ENCODE data around the gene TBX21. TPM values are rescaled to one million over a fixed set of nuclear protein-coding genes. Genes with fewer than 3 reads are reported as not detected.

Gene TBX21
- total and polyA plus RNA-seq, 10 of the 15 experiments (the other 5 are each of a cell fraction or from before 2014, with no cell fraction given): 0.63 to 9.6 (median 5.0) TPM

DNA sequence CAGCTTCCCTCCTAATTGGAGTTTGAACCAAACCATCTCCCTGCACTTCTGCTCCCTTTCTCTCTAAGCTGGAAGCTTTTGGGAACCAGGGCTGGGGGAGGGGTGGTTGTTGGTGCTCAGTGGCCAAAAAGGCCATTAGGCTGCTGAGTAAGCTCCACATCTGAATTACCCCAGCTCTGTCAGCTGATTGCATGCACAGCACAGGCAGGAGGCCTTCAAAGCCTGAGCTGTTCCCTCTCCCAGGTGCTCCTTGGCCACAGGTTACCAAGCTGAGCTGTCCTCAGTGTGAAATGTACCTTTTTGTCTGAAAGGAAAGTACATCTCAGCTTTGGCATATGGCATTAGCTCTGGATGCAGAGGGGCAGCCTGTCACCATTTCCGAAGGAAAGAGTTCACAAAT, 45.3 kb upstream of the TBX21 start:
- Histone ChIP-seq H3K27ac (ENCODE audit: control insufficient read depth, insufficient read depth) (no peak overlapping the region), H3K27me3 (replicated peaks in 1 of 2; ENCODE audit: control insufficient read depth in 2 of 2, insufficient read depth in 2 of 2, low read length in 1 of 2) (no peaks in the 10 kb centered on the region), H4K20me1 (ENCODE audit: control insufficient read depth, insufficient read depth) (no peaks in the 10 kb centered on the region; the same call in 1 of the 2 replicates), H3K4me2 (ENCODE audit: control insufficient read depth, insufficient read depth) (no peak overlapping the region), H3K36me3 (ENCODE audit: control insufficient read depth in 2 of 2, insufficient read depth in 2 of 2, low read length in 1 of 2) (peaks cover 6 to 14% of the 10 kb centered on the region in 2 experiments), H3K9me3 (replicated peaks; ENCODE audit: control insufficient read depth, insufficient read depth, low read length) (no peaks in the 10 kb centered on the region), H2AFZ (ENCODE audit: control insufficient read depth, low read depth, low read length) (no peak overlapping the region), H3K79me2 (ENCODE audit: control insufficient read depth, insufficient read depth, low read length) (no peaks in the 10 kb centered on the region), H3K4me1 (ENCODE audit: control insufficient read depth, insufficient read depth, low read length) (peaks cover 3% of the 10 kb centered on the region), H3K4me3 (no peak overlapping the region), H3K9ac (ENCODE audit: control insufficient read depth, insufficient read depth, low read length) (no peak overlapping the region)
- ChIA-PET SMC1A (ENCODE audit: uncharacterized antibody, unreplicated experiment) (interaction anchor here (0.7 to 1.6 kb wide), 5 partner anchors 9 to 144 kb away, joined by 3 to 8 read pairs (median 4); partner anchors contain the start of genes LRRC46 and MRPL10), POLR2A (interaction anchor here (1.7 kb wide), 1 partner anchor 38 kb away, joined by 5 read pairs; the partner anchor contains the start of gene KPNB1), CTCF (interaction anchor here (1.1 to 1.8 kb wide), 3 partner anchors 10 to 115 kb away, joined by 3 to 5 read pairs (median 3); no protein-coding TSS in a partner anchor), RAD21 (ENCODE audit: unreplicated experiment) (interaction anchor here (1.1 kb wide), 1 partner anchor 24 kb away, joined by 3 read pairs; no protein-coding TSS in a partner anchor)
- 95% methylated on average over 1 of the region's 1 CpG for WGBS (ENCODE audit: insufficient coverage, insufficient replicate concordance, low lambda C conversion rate, missing lambda C conversion rate)
- peak; percentile 25 for ATAC-seq
- no peak for FAIRE-seq
- in situ Hi-C loops (cut with MboI): no loop called here
- no peak for DNase-seq (ENCODE audit: low read depth, low spot score)
- intact Hi-C loops (cut with micrococcal nuclease; ENCODE audit: unreplicated experiment): no loop called here
- TF ChIP-seq POLR2A (IDR thresholded peaks at IDR 0.05; ENCODE audit: low read depth, low read length) (peak; percentile 58; the same call in 1 of the 2 replicates), HDGF (IDR thresholded peaks at IDR 0.05) (no peak), MTA3 (IDR thresholded peaks at IDR 0.05; ENCODE audit: borderline replicate concordance, low read length) (0 out of 2 replicates have a peak, but pooled peaks have one; percentile 28)
- no TSS peak for BruUV-seq (replicated peaks)

DNA sequence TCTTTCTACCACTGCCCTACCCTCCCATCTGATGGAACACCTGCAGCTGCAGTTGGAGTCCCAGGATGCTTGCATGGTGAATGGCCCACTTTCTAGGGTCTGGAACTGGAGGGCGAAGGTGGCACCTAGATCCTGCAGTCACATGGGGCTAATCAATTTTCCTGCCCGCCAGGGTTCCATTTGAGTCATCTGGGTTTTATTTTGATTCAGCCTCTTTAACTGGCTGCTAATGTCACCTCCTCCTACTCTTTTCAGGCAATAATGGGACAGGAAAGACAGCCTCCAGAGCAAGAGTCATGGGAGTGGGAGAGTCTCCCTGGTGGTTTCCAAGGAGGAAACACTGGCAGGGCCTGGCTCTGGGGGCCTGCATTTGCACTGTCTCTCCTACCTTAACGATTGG, 42.9 kb upstream of the TBX21 start:
- H3K4me2 ChIP-seq (ENCODE audit: control insufficient read depth, insufficient read depth): no peak overlapping the region
- CTCF ChIA-PET: no interaction called here
- TF ChIP-seq, protein P1, sequence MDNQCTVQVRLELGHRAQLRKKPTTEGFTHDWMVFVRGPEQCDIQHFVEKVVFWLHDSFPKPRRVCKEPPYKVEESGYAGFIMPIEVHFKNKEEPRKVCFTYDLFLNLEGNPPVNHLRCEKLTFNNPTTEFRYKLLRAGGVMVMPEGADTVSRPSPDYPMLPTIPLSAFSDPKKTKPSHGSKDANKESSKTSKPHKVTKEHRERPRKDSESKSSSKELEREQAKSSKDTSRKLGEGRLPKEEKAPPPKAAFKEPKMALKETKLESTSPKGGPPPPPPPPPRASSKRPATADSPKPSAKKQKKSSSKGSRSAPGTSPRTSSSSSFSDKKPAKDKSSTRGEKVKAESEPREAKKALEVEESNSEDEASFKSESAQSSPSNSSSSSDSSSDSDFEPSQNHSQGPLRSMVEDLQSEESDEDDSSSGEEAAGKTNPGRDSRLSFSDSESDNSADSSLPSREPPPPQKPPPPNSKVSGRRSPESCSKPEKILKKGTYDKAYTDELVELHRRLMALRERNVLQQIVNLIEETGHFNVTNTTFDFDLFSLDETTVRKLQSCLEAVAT (IDR thresholded peaks at IDR 0.05): no peak
- TF ChIP-seq IKZF1 (conservative IDR thresholded peaks at IDR 0.05) (no peak), BRCA1 (IDR thresholded peaks at IDR 0.05; ENCODE audit: low read depth, low read length) (no peak), MTA3 (IDR thresholded peaks at IDR 0.05; ENCODE audit: borderline replicate concordance, low read length) (no peak), WRNIP1 (IDR thresholded peaks at IDR 0.05; ENCODE audit: borderline replicate concordance, low read depth, low read length) (no peak), SMAD1 (IDR thresholded peaks at IDR 0.05; ENCODE audit: low read depth, partially characterized antibody) (no peak), POLR2AphosphoS2 (IDR thresholded peaks at IDR 0.05; ENCODE audit: low read depth, low read length) (no peak), EED (IDR thresholded peaks at IDR 0.05; ENCODE audit: low read depth) (no peak), KDM1A (IDR thresholded peaks at IDR 0.05; ENCODE audit: borderline replicate concordance) (no peak)
- TF ChIP-seq, protein P2, sequence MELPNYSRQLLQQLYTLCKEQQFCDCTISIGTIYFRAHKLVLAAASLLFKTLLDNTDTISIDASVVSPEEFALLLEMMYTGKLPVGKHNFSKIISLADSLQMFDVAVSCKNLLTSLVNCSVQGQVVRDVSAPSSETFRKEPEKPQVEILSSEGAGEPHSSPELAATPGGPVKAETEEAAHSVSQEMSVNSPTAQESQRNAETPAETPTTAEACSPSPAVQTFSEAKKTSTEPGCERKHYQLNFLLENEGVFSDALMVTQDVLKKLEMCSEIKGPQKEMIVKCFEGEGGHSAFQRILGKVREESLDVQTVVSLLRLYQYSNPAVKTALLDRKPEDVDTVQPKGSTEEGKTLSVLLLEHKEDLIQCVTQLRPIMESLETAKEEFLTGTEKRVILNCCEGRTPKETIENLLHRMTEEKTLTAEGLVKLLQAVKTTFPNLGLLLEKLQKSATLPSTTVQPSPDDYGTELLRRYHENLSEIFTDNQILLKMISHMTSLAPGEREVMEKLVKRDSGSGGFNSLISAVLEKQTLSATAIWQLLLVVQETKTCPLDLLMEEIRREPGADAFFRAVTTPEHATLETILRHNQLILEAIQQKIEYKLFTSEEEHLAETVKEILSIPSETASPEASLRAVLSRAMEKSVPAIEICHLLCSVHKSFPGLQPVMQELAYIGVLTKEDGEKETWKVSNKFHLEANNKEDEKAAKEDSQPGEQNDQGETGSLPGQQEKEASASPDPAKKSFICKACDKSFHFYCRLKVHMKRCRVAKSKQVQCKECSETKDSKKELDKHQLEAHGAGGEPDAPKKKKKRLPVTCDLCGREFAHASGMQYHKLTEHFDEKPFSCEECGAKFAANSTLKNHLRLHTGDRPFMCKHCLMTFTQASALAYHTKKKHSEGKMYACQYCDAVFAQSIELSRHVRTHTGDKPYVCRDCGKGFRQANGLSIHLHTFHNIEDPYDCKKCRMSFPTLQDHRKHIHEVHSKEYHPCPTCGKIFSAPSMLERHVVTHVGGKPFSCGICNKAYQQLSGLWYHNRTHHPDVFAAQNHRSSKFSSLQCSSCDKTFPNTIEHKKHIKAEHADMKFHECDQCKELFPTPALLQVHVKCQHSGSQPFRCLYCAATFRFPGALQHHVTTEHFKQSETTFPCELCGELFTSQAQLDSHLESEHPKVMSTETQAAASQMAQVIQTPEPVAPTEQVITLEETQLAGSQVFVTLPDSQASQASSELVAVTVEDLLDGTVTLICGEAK (IDR thresholded peaks at IDR 0.05; ENCODE audit: borderline replicate concordance): no peak

More for the DNA sequence above, 42.9 kb upstream of the TBX21 start:
- Histone ChIP-seq H3K9me3 (replicated peaks; ENCODE audit: control insufficient read depth, insufficient read depth, low read length) (no peaks in the 10 kb centered on the region), H3K79me2 (ENCODE audit: control insufficient read depth, insufficient read depth, low read length) (no peaks in the 10 kb centered on the region), H3K4me1 (ENCODE audit: control insufficient read depth, insufficient read depth, low read length) (peaks cover 13% of the 10 kb centered on the region), H3K4me3 (no peak overlapping the region), H3K9ac (ENCODE audit: control insufficient read depth, insufficient read depth, low read length) (no peak overlapping the region), H3K27me3 (replicated peaks in 1 of 2; ENCODE audit: control insufficient read depth in 2 of 2, insufficient read depth in 2 of 2, low read length in 1 of 2) (no peaks in the 10 kb centered on the region), H4K20me1 (ENCODE audit: control insufficient read depth, insufficient read depth) (no peaks in the 10 kb centered on the region; the same call in 1 of the 2 replicates), H3K36me3 (ENCODE audit: control insufficient read depth in 2 of 2, insufficient read depth in 2 of 2, low read length in 1 of 2) (peaks cover 0 to 5% of the 10 kb centered on the region in 2 experiments; a peak in 2 of 4 replicates), H2AFZ (ENCODE audit: control insufficient read depth, low read depth, low read length) (no peak overlapping the region), H3K27ac (ENCODE audit: control insufficient read depth, insufficient read depth) (no peak overlapping the region)
- ATAC-seq (no peak), FAIRE-seq (no peak), DNase-seq (ENCODE audit: low read depth, low spot score) (no peak)
- in situ Hi-C loops (cut with MboI) (loop anchor here (10.0 kb wide), 1 partner anchor 115 kb away; no protein-coding TSS in a partner anchor), intact Hi-C loops (cut with micrococcal nuclease; ENCODE audit: unreplicated experiment) (no loop called here)
- WGBS (ENCODE audit: insufficient coverage, insufficient replicate concordance, low lambda C conversion rate, missing lambda C conversion rate): 40% methylated on average over 3 of the region's 3 CpGs
- ChIA-PET SMC1A (ENCODE audit: uncharacterized antibody, unreplicated experiment) (no interaction called here), RAD21 (ENCODE audit: unreplicated experiment) (interaction anchor here (1.3 kb wide), 1 partner anchor 43 kb away, joined by 3 read pairs; the partner anchor contains the start of gene TBX21), POLR2A (no interaction called here)
- no TSS peak for BruUV-seq (replicated peaks)

All from GM12878 (cell line).